GM12875 (cell line): ENCODE results near the gene CCNL1.
"Not testable (repeated sequence)": the region's sequence is repeated elsewhere in the genome, so short reads cannot be mapped to it uniquely, and the experiment has no call there.

ENCODE experiments used
- H3K4me3 ChIP-seq: one replicate; pipeline ENCODE4 v1.5.1; 2011; ENCODE audit warnings: low read depth, low read length, control low read depth
- TF ChIP-seq, protein P1 (sequence below): IDR thresholded peaks from 2 replicates; pipeline ENCODE4 v1.5.1; 2011; ENCODE audit warnings: low read depth, mild to moderate bottlenecking, control low read depth, inconsistent platforms, low read length, moderate library complexity, borderline replicate concordance; ENCODE audit not compliant: insufficient read depth

Gene CCNL1

GRCh38 chr3:157159762-157160657 is at the start of gene CCNL1:
Gene CCNL1, minus strand, starts transcription at chr3:157160147. Its CDS starts 53 bp downstream, at chr3:157160094.
- peak within 1 kb of the TSS; percentile 98 for H3K4me3 ChIP-seq
- TF ChIP-seq, protein P1, sequence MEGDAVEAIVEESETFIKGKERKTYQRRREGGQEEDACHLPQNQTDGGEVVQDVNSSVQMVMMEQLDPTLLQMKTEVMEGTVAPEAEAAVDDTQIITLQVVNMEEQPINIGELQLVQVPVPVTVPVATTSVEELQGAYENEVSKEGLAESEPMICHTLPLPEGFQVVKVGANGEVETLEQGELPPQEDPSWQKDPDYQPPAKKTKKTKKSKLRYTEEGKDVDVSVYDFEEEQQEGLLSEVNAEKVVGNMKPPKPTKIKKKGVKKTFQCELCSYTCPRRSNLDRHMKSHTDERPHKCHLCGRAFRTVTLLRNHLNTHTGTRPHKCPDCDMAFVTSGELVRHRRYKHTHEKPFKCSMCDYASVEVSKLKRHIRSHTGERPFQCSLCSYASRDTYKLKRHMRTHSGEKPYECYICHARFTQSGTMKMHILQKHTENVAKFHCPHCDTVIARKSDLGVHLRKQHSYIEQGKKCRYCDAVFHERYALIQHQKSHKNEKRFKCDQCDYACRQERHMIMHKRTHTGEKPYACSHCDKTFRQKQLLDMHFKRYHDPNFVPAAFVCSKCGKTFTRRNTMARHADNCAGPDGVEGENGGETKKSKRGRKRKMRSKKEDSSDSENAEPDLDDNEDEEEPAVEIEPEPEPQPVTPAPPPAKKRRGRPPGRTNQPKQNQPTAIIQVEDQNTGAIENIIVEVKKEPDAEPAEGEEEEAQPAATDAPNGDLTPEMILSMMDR, result no peak

DNA sequence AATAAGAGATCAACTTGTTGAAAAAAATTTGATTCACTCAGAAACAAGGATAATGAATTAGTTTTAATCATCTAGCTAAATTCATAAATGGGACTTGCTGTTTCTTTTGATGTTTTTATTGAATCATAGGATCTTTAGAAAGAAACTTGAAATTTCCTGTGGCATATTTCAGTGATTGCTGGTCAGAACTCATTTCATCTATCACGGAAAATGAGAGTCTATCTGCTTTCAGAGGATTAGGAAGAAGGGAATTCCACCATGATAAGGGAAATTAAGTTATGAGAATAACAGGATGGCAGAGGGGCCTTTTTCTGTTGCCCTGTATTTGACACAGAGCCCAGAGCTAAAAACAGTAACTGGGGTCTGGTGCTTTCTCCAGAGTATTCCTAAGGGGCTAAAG is 44.9 kb upstream of the CCNL1 start:
- no peak overlapping the region for H3K4me3 ChIP-seq
- TF ChIP-seq, protein P1, result no peak

- no peak overlapping the region for H3K4me3 ChIP-seq
- TF ChIP-seq, protein P1, result no peak
Observed at GRCh38 chr3:157204431-157204830, 44.5 kb upstream of the CCNL1 start.

GRCh38 chr3:157201648-157202278 is 41.8 kb upstream of the CCNL1 start:
- TF ChIP-seq, protein P1, result peak; percentile 45; the same call in 1 of the 2 replicates
- H3K4me3 ChIP-seq, result no peak overlapping the region

- no peak overlapping the region for H3K4me3 ChIP-seq
- TF ChIP-seq, protein P1, result no peak
Observed at GRCh38 chr3:157199841-157200240, 39.9 kb upstream of the CCNL1 start.

DNA sequence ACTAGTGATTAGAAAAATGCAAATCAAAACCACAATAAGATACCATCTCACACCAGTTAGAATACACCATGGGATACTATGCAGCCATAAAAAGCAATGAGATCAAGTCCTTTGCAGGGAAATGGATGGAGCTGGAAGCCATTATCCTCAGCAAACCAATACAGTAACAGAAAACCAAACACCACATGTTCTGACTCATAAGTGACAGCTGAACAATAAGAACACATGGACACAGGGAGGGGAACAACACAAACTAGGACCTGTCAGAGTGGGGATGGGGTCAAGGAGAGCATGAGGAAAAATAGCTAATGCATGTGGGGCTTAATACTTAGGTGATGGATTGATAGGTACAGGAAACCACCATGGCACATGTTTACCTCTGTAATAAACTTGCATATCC is 36.0 kb upstream of the CCNL1 start:
- TF ChIP-seq, protein P1, result no peak

DNA sequence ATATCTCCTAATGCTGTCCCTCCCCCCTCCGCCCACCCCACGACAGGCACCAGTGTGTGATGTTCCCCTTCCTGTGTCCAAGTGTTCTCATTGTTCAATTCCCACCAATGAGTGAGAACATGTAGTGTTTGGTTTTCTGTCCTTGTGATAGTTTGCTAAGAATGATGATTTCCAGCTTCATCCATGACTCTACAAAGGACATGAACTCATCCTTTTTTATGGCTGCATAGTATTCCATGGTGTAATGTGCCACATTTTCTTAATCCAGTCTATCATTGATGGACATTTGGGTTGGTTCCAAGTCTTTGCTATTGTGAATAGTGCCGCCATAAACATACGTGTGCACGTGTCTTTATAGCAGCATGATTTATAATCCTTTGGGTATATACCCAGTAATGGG is 31.2 kb upstream of the CCNL1 start:
- not testable (repeated sequence) for H3K4me3 ChIP-seq

More for the DNA sequence above, 36.0 kb upstream of the CCNL1 start:
- no peak overlapping the region for H3K4me3 ChIP-seq
